NAMALWA (cell line): ENCODE results near the gene MALT1.
A peak's percentile ranks its signal among the peaks of the same experiment; 100 is the strongest.
"Not testable (repeated sequence)": the region's sequence is repeated elsewhere in the genome, so short reads cannot be mapped to it uniquely, and the experiment has no call there.

Source experiments
- DNase-seq: peaks from one replicate; pipeline ENCODE4 v3.0.0-alpha.2; 2015; ENCODE audit warnings: low spot score

MALT1 gene

DNA sequence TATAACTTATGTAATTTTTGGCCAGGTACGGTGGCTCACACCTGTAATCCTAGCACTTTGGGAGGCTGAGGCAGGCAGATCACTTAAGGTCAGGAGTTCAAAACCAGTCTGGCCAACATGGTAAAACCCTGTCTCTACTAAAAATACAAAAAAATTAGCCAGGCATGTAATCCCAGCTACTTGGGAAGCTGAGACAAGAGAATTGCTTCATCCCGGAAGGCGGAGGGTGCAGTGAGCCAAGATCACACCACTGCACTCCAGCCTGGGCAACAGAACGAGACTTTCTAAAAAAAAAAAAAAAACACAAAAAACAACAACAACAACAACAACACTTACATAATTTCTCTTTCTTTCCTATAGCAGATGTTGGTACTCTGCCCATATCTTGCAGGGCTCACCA is 105.3 kb downstream of the MALT1 start:
- not testable (repeated sequence) for DNase-seq

DNA sequence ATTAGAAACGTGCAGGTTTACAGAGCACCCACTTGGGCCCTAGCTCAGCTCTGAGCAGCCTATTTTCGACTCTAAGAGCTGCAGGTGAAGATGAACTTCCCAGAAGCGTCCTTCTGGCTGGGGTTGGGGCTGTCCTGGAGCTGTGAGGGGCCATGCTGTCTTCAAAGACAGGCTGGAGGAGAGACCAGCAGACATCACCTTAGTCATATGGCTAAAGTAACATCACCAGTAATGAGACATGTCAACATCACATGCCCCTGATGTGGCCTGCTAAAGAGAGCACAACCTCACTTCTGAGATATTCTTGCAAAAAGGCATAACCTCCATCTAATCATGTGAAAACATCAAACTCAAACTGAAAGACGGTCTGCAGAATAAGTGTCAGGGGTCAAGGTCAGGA is 106.2 kb downstream of the MALT1 start:
- DNase-seq = no peak

DNA sequence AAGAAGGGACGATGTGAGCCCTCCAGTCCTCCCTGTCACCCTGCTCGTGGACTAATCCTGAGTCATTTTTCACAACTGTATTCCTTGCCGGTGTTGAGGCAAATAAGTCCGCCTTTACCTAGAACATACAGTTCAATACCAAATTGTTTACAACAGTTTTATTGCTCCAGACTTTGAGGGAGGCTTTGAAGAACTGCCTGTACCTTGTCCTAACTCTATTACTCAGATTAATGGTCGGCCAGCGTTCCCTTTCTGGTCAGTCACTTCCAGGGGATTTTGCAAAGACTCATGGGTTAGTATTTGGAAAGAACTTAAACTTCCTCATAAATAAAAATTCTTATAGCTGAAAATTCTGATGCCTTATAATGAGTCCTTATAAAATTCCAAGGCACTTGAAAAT is 108.3 kb downstream of the MALT1 start:
- DNase-seq = no peak

DNA sequence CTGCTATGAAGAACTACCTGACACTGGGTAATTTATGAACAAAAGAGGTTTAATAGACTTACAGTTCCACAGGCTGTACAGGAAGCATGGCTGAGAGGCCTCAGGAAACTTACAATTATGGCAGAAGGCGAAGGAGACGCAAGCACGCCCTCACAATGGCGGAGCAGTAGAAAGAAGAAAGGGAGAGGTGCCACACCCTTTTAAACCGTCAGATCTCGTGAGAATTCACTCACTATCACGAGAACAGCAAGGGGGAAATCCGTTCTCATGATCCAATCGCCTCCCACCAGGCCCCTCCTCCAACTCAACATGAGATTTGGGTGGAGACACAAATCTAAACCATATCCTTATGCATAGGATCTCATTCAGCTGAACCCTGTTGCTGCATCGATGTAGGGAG is 108.8 kb downstream of the MALT1 start:
- no peak for DNase-seq

DNA sequence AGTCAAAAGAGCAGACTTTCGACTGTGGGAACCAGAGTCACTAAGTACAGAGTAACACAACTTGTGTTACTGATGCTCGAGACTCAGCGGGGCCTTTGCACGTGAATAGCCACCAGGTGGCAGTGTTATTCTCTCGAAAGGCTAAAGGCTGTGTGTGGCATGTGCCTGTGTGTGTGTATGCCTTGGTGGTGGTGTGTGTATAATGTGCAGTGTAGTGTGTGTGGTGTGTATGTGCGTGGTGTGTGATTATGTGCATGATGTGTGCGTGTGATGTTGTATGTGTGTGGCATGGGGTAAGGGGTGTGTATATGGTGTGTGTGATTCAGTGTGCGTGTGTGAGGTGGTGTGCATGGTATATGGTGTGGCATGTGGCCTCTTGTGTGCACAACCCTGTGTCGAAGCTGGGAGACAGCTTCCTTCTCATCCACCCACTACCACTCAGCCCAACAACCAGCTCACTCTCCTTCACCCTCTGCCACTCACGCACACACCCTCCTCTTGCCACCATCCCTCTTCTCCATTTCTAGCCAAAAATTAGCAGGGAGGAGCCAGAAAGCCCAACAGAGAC is 110.4 kb downstream of the MALT1 start:
- peak; percentile 95 for DNase-seq

DNA sequence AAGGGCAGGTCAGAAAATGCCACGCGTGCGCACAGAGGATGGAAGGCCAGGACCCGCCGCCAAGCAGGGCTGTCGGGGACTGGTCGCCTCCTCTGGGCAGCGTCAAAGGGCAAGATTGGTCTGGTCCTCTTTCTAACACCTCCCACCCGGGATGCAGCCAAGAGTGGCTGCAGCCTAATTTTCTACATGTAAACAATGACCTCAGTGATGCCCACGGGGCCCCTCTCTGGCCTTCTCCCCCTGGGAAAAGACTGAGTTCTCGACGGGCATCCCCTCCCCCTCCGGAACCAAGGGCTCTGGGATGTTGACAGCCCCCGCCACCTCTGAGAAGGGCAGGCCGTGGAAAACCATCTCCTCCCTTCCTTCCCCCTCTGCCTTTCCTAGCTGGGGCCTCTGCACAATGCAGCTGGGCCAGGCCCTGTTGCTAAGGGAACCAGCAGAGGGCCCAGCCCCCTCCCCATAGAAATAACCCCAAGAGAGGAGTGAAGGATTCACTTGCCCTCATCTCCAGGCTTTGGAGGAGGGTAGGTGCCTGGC is 113.4 kb downstream of the MALT1 start:
- DNase-seq = no peak

DNA sequence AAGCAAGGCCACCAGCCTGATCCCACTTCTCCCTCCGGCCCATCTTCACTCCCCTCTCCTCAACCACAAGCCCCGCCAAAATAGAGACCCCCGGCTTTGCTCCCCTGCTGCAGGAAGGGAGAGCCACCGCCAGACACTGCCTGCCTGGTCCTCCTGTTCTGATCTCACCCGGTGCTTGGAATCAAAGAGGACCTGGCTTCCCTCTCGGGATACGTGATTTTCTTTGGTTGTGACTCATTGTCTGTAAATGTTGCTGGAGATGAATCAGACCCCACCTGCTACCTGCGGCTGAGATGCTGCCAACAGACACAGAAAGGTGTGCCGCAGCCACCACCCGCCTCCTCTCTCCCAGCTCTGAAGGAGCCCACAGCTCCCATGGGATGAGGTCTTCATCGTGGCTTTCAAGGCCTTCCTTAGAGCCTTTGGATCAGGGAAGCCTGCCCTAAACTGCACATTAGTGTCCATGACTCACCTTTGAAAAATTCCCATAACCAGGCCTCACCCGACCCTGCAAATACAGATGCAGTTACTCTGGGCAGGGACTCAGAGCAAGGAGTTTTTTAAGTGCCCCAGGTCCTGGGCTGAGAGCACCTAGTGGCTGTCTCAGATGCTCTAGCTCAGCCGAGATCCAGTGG is 114.0 kb downstream of the MALT1 start:
- DNase-seq = no peak

DNA sequence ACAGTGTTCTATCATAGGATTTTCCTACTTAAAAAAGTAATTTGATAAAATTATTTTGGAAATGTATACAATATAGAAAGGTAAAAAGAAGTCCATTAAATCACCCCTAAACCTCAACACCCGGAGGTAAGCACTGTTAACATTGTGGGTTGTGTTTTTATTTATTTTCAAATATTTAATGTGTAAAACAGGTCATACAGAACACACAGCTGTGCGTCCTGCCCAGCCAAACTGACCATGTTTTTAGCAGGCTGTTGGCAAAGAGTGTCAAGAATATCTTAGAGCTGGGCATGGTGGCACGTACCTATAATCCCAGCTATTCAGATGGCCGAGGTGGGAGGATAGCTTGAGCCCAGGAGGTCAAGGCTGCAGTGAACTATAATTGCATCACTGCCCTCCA is 114.6 kb downstream of the MALT1 start:
- no peak for DNase-seq

DNA sequence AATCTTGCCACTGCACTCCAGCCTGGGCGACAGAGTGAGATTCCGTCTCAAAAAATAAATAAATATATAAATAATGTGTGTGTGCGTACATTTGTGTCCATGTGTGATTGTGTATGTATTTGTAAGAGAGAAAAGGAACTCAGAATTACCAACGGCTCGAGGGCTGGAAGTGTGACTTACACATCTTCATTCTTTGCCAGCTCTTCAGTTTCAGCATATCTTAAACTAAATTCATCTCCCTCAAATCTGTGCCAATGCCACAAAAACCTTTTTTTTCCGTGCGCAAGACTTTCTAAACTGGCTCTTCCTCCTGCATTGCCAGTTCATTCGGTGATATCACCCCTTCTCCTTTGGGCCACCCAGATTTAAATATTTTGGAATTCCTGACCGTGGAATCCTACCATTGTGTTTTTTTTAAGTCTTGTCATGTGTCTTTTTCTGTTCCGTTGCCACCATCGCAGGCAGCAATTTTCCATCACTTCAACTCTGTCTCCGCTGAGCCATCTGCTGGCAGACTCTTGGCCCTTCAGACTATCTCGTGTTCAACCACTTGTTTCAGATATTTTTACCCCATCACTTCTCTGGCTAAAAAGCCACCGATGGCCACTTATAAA is 116.4 kb downstream of the MALT1 start:
- no peak for DNase-seq

DNA sequence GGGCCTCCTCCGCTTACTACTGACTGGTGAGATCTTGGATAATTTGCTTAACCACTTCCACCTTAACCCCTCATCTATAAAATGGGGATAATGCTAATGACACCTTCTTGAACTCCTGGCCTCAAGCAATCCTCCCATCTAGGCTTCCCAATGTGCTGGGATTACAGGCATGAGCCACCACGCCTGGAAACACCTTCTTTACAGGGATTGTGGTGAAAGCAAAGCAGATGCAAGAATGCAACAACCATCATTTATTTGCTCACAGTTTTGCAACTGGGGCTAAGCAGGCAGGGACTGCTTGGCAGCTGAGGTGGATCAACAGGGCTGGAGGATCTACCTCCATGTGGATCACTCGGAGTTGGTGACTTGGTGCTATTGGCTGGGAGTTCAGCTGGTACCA is 117.2 kb downstream of the MALT1 start:
- DNase-seq = no peak

DNA sequence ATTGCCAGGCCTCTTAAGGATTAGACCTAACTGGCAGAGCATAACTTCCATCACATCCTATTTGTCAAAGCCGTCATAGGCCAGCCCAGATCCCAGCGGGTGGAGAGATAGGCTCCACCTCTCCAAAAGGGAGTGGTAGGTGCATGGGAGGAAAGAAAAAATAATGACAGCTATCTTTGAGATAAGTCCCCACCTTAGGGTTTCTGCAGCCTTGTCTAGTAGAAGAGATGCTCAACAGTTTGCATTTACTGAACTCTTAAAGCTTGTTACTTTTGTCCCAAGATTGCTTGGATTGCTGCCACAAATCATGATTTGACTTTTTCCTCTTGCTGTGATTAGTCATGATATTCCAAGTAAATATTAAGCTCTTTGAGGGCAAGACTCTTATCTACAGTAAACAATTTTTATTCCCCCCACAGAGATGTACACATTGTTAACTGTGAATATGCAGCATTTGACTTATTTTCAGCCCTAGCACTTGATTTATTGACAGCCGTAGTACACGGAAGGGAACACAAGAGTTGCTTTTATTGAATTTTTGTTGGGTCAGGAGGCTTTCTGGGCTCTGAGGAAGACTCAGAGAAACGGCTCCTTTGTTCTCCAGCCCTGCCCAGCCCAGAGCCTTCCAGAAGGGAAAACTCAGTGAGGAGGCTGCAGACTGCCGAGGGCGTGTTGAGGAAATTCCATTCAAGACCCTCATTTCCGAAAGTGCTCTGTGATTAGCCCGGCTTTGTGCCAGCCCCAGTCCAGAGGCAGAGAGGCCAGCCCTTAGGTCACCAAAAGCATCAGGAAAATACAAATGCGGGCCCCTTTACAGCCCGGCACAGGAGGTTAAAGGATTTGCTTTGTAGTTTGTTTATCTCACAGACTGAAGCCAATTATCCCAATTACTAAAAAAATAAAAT is 118.0 kb downstream of the MALT1 start:
- DNase-seq = no peak

DNA sequence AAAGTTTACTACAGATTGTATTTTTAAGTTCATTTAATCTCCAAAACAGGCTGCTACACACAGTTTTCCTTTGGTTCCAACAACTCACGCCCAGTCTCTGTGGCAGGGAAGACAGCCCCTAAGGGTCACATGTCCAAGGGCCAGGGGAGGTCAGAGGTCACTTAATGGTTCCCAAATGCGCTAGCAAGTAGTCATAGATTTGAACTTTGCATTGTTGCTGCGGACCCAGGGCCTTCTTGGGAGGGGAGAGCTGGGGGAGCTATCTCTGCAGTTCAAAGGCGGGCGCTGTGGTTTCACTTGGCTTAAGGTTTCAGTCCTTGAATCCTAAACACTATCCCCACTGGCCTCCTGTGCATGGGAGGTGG is 118.6 kb downstream of the MALT1 start:
- no peak for DNase-seq

DNA sequence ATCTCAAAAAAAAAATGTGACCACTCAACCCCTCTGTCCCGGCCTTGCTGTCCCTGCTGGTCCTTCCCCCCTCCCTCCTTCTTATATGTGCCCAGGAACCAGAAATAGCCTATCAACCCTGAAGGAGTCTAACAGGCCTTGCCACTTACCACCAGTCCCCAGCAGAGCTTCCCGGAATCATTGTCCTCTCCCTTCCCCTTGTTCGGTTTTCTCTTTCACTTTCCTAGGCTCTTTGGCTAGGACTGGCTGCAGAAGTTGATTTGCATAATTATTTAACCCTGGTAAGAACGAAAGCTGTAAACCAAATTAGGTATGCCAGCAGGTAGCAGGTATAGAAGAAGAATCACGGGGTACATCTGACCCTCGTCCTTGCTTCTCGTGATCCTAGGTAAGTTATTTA is 120.8 kb downstream of the MALT1 start:
- DNase-seq = no peak

DNA sequence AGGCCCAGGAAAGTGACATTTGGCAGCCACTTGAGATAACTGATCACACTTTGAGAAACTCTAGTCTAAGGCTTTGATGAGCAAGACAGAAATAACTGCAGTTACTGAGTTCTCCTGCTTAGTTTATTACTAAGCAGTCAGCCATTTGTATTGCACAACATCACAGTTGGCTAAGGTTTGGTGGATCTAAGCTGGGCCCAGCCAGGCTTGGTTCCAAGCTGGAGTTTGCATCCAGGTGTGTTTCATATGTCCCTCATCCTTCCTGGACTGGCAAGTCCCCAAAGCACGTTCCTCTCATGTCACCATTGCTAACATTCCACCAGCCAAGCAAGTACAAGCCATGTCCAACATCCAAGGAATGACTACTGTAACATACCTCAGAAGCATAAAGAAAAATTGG is 122.1 kb downstream of the MALT1 start:
- DNase-seq = no peak

DNA sequence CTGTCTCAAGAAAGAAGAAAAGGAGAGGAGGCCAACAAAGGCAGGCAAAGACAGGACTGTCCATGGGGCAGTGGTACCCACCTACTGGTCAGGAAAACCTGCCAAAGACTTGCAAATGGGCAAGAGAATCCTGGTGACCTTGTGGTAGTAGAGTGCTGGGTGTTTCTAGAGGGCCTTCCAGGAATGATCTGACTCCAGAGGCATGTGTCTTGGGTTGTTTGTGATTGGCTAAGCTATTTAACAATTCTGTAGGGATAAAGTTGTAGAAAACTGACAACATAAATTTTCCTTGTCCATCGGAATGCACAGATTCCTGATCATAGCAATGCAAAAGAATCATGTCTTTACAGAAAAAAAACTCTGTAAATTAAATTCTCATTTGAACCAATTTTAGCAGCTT is 125.0 kb downstream of the MALT1 start:
- no peak for DNase-seq

DNA sequence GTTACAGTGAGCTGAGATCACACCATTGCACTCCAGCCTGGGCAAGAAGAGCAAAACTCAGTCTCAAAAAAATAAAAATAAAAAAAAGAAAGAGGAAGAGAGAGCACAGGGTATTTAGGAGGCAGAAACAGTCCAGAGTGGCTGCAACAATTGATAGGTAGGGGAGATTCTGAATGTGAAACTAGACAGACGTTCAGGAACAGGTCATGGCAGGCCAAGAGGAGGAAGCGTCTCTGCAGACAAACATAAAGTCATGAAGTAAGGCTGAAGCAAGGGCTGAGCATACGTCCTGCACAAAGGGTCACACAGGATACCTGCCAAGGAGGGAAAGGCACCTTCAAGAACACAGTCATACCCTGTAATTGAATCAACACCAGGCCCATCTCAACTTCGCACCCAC is 129.3 kb downstream of the MALT1 start:
- DNase-seq = no peak

DNA sequence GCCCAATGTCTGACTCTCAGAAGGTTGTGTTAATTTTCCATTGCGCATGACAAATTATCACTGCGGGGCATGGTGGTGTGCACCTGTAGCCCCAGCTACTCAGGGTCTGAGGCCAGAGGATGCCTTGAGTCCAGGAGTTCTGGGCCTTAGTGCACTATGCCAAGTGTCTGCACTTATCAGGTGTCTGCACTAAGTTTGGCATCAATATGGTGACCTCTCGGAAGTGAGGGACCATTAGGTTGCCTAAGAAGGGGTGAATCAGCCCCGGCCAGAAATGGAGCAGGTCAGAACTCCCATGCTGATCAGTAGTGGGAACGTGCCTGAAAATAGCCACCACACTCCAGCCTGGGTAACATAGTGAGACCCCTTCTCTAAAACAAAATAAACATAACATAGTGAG is 131.7 kb downstream of the MALT1 start:
- no peak for DNase-seq

DNA sequence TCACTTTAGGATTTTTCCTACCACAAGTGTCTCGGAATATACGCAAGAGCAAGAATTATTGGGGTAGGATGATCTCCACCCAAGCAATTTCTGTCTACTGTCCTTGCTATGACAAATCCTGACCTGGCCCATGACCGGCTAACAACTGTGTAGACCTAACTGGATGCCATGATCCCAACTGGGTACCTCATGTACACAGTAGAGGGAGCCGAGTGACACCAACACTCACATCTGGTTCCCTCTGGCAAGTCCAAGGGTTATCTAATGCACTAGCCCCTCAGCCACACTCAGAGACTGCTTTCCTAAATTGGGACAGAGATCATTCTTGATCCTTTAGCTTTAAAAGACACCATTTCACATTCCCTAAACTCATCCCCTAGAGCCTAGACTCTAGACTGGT is 132.7 kb downstream of the MALT1 start:
- DNase-seq = no peak
